Fibroblast of villous mesenchyme (primary cell): ENCODE measurements around the gene HIC1. TPM values are rescaled to one million over a fixed set of nuclear protein-coding genes. Genes with fewer than 3 reads are reported as not detected.

Experiments
- DNase-seq: peaks from one replicate; pipeline ENCODE4 v3.0.0-alpha.2; 2010; ENCODE audit warnings: low read depth
- H3K4me3 ChIP-seq: 2 replicates; pipeline ENCODE4 v1.5.1; 2011; ENCODE audit warnings: low read depth, mild to moderate bottlenecking, low read length
- total RNA-seq: library from RNA; depleted of rRNA; stranded (reverse); fragments of >200 nt; gene quantifications from 2 replicates; pipeline ENCODE4 v1.2.3, GENCODE V29; 2012
- TF ChIP-seq, protein P1 (sequence below): IDR thresholded peaks from 2 replicates; pipeline ENCODE4 v1.5.1; 2012; ENCODE audit warnings: low read depth, mild to moderate bottlenecking, low read length; ENCODE audit not compliant: insufficient read depth

HIC1 gene
- total RNA-seq, 1 donor, result 81.6 TPM

DNA sequence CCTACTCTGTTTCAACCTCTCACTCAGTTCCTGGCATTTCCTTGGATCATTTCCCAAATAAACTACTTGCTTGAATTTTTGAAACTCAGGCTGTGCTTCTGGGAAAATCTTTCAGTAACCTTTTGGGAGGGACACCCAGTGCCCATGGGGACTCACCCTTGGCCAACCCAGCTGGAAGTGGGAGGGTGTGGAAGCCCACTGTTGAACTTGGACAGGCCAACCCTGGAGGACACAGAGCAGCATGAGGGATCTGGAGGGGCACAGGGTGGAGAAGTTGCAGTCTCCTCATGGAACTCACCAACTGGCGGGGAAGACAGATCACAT, 40.9 kb upstream of the HIC1 start:
- TF ChIP-seq, protein P1, sequence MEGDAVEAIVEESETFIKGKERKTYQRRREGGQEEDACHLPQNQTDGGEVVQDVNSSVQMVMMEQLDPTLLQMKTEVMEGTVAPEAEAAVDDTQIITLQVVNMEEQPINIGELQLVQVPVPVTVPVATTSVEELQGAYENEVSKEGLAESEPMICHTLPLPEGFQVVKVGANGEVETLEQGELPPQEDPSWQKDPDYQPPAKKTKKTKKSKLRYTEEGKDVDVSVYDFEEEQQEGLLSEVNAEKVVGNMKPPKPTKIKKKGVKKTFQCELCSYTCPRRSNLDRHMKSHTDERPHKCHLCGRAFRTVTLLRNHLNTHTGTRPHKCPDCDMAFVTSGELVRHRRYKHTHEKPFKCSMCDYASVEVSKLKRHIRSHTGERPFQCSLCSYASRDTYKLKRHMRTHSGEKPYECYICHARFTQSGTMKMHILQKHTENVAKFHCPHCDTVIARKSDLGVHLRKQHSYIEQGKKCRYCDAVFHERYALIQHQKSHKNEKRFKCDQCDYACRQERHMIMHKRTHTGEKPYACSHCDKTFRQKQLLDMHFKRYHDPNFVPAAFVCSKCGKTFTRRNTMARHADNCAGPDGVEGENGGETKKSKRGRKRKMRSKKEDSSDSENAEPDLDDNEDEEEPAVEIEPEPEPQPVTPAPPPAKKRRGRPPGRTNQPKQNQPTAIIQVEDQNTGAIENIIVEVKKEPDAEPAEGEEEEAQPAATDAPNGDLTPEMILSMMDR, result no peak
- no peak for DNase-seq
- no peak overlapping the region for H3K4me3 ChIP-seq

DNA sequence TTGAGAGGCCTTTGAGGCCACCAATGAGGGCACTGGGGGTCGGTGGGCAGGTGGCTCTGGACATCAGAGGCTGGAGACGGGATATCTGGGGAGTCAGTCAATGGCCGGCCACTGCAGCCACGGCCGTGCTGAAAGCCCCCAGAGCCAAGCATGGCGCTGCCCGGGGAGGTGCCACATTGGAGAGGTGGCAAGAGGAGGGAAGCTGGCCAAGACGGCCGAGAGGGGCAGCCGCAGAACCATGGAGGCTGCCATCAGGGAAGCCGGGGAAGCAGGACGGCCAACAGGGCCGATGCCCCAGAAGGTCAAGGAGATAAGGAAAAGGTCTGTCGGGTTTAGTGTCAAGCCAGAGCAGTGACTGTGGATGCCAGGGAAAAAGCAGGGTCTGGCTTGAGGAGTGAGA, 39.6 kb upstream of the HIC1 start:
- TF ChIP-seq, protein P1, result no peak
- no peak overlapping the region for H3K4me3 ChIP-seq
- DNase-seq, result no peak

DNA sequence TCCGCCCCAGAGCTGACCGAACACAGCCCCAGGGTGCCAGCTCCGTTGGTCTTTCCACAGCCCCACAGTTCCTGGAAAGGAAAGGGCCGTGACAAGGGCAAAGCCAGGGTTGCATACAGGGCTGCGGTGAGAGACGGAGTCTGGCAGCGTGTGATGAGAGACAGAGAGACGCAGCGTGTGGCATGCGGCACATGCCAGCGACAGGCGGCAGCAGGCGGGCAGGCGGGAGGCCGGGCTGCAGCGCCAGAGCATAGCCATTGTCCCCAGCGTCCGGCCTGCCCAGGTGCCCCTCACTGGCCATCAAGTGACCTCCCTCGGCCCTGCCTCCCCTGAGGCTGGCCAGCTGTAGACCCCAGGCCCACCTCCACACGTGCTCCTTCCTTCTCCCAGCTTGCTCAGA, 38.4 kb upstream of the HIC1 start:
- no peak overlapping the region for H3K4me3 ChIP-seq
- DNase-seq, result no peak
- TF ChIP-seq, protein P1, result no peak

DNA sequence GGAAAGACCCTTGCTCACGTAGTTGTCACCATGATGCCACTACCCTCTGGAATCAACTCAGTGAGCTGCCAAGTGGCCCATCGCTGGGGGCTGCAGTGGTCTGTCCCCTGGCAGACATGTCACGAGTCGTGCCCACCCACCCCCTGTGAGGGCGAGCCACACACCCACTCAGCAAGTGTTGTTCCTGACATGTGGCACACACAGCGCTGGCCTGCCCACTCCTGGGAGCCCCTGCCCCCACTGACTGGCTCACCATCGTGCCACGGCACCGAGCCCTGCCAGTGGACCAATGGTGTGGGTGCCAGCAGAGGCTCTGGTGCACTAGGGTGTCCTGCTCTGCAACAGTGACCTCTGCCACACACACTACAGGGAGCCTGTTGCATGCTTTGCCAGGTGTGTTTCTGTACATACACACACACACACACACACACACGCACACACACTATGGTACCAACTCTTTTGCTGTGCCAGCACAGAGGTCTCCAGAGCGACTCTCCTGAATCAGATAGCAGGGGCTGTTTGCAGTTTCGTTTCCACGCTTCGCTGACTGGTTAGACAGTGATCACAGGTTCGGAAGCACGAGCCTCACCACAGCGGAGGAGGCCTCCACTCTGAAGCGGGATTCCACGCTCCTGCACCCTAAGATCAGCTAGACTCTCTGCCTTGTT, 37.5 kb upstream of the HIC1 start:
- no peak overlapping the region for H3K4me3 ChIP-seq

DNA sequence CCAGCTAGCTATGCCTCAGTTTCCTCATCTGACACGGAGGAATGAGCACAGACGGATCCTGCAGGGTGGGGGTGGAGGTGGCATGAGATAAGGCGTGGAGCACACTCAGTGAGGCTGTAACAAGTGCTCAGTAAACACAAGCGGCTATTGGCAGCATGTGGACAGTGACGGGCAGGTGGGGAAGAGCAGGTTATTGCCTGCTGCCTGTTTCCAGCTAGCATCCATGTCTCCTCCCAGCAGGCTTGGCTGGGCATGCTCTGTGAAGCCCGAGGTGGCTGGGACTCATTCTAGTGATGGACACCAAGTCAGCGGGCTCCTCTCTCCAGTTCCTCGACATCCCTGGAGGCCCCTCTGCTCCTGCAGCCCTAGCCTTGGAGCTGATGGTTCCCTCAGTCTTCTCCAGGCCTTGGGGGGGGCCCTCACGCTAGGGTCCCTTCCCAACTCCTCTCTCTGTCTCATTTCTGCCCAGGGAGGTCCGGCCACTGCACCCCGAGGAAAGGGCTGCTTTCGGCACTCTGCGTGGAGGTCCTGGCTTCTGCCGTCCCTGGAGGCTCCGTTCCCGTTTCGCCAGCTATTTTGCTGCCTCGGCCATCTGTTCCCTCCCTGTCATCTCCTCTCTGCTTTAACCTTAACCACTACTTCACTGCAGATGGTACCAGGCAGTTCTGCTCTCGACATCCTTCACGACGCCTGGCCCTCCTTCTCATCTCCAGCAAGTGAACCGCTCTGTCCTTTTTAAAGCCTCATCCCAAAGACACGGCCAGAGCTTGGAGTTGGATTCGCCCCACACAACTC, 36.0 kb upstream of the HIC1 start:
- TF ChIP-seq, protein P1, result no peak
- H3K4me3 ChIP-seq, result no peak overlapping the region
- DNase-seq, result no peak

More for the DNA sequence above, 37.5 kb upstream of the HIC1 start:
- no peak for DNase-seq
- TF ChIP-seq, protein P1, result no peak

DNA sequence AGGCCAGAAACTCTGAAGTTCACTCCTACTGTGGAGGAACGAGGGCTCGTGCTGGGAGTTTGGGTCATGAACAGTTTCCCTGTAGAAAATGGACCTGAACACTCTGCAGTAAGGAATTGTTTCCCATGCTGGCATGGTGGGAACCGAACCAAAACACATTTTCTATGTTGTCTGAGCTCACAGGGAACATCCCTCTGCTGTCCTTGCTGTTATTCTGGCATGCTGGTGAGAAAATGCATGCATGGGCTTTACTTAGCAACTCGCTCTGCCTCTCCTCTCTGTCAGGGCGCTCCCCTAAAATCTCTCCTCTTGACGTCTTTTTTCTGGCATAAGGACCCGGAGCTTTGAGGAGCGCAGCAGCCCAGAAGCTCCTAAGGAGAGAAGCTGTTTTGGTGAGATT, 35.2 kb upstream of the HIC1 start:
- no peak overlapping the region for H3K4me3 ChIP-seq
- TF ChIP-seq, protein P1, result no peak
- no peak for DNase-seq

DNA sequence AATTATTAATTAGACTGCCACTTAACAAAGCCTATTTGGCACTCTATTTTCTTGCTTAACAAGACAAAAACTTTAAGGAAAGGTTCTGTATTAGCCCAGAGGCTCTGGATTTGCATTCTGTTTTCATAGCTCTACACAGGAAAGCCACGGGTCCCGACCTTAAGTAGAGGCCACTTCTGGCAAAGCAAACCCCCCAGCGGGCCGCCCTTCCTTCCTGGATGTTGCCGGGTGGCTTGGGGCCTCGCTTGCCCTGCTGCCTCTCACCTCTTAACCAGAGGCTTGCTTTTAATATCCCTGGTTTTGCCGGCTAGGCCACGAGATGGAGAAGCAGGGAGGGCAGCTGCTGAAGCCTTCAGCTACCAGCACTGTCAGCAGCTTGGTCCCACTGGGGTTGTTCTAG, 34.2 kb upstream of the HIC1 start:
- no peak for DNase-seq
- no peak overlapping the region for H3K4me3 ChIP-seq
- TF ChIP-seq, protein P1, result no peak
